ENCODE data around the gene PELI2. TPM values are rescaled to one million over a fixed set of nuclear protein-coding genes. Genes with fewer than 3 reads are reported as not detected.

Gene PELI2
- 5.8 and 7.3 TPM in 2 replicates for total RNA-seq

GRCh38 chr14:56117765-56118610 is at the start of gene PELI2:
Gene PELI2, plus strand, starts transcription at chr14:56118411. Its CDS starts 250 bp downstream, at chr14:56118661.
- intact Hi-C loops (cut with micrococcal nuclease): loop anchor here (1.0 to 10.0 kb wide), 14 partner anchors 79 to 1629 kb away; partner anchors contain the start of genes AP5M1, ATG14, EXOC5 and FBXO34

- intact Hi-C loops (cut with micrococcal nuclease): no loop called here
These were observed 44.4 kb upstream of the PELI2 start for GRCh38 chr14:56073799-56074198.

- intact Hi-C loops (cut with micrococcal nuclease): no loop called here
These were observed 42.9 kb upstream of the PELI2 start for GRCh38 chr14:56075301-56075700.

GRCh38 chr14:56081139-56081538 is 37.1 kb upstream of the PELI2 start:
- intact Hi-C loops (cut with micrococcal nuclease): no loop called here

GRCh38 chr14:56082880-56083279 is 35.3 kb upstream of the PELI2 start:
- intact Hi-C loops (cut with micrococcal nuclease): no loop called here

- intact Hi-C loops (cut with micrococcal nuclease): no loop called here
These were observed 32.7 kb upstream of the PELI2 start for GRCh38 chr14:56085471-56085870.

- intact Hi-C loops (cut with micrococcal nuclease): no loop called here
These were observed 30.3 kb upstream of the PELI2 start for GRCh38 chr14:56087671-56088471.

- intact Hi-C loops (cut with micrococcal nuclease): no loop called here
These were observed 29.3 kb upstream of the PELI2 start for GRCh38 chr14:56088941-56089340.

GRCh38 chr14:56092763-56093162 is 25.4 kb upstream of the PELI2 start:
- intact Hi-C loops (cut with micrococcal nuclease): no loop called here

- intact Hi-C loops (cut with micrococcal nuclease): no loop called here
These were observed 24.1 kb upstream of the PELI2 start for GRCh38 chr14:56094076-56094475.

GRCh38 chr14:56098021-56098420 is 20.2 kb upstream of the PELI2 start:
- intact Hi-C loops (cut with micrococcal nuclease): no loop called here

- intact Hi-C loops (cut with micrococcal nuclease): no loop called here
These were observed 19.0 kb upstream of the PELI2 start for GRCh38 chr14:56099081-56099797.

- intact Hi-C loops (cut with micrococcal nuclease): no loop called here
These were observed 17.7 kb upstream of the PELI2 start for GRCh38 chr14:56100556-56100955.

GRCh38 chr14:56102941-56103340 is 15.3 kb upstream of the PELI2 start:
- intact Hi-C loops (cut with micrococcal nuclease): no loop called here

GRCh38 chr14:56107615-56108014 is 10.6 kb upstream of the PELI2 start:
- intact Hi-C loops (cut with micrococcal nuclease): no loop called here

GRCh38 chr14:56108057-56108456 is 10.2 kb upstream of the PELI2 start:
- intact Hi-C loops (cut with micrococcal nuclease): no loop called here

GRCh38 chr14:56112781-56113180 is 5.4 kb upstream of the PELI2 start:
- intact Hi-C loops (cut with micrococcal nuclease): loop anchor here (10.0 kb wide), 3 partner anchors 698 to 1152 kb away; partner anchors contain the start of genes AP5M1, ATG14, EXOC5 and SOCS4

- intact Hi-C loops (cut with micrococcal nuclease): loop anchor here (5.0 to 10.0 kb wide), 6 partner anchors 82 to 1149 kb away; partner anchors contain the start of genes AP5M1, ATG14, EXOC5 and SOCS4
These were observed 2.8 kb upstream of the PELI2 start for GRCh38 chr14:56115334-56115870.

- intact Hi-C loops (cut with micrococcal nuclease): loop anchor here (2.0 to 10.0 kb wide), 9 partner anchors 81 to 1627 kb away; partner anchors contain the start of genes AP5M1, ATG14, EXOC5 and FBXO34
These were observed 2.0 kb upstream of the PELI2 start for GRCh38 chr14:56115976-56116893.
